HUDEP-2 (cell line): Measurements from ENCODE around the gene EDN2.

ENCODE experiments used
- DNase-seq, 76 experiments: peaks; one replicate each; lab custom pipeline; 2025; ENCODE audit not compliant: unreplicated experiment in 76 of 76; lab: John Stamatoyannopoulos, UW

EDN2 gene

GRCh38 chr1:41500378-41500777 is 15.9 kb upstream of the EDN2 start:
- DNase-seq = no peak

- no peak for DNase-seq
Observed at GRCh38 chr1:41499591-41499990, 15.1 kb upstream of the EDN2 start.

GRCh38 chr1:41498804-41499203 is 14.3 kb upstream of the EDN2 start:
- no peak for DNase-seq

GRCh38 chr1:41498391-41498790 is 13.9 kb upstream of the EDN2 start:
- DNase-seq = no peak

GRCh38 chr1:41497461-41498030 is 13.1 kb upstream of the EDN2 start:
- DNase-seq = no peak

GRCh38 chr1:41497056-41497440 is 12.6 kb upstream of the EDN2 start:
- no peak for DNase-seq

DNA sequence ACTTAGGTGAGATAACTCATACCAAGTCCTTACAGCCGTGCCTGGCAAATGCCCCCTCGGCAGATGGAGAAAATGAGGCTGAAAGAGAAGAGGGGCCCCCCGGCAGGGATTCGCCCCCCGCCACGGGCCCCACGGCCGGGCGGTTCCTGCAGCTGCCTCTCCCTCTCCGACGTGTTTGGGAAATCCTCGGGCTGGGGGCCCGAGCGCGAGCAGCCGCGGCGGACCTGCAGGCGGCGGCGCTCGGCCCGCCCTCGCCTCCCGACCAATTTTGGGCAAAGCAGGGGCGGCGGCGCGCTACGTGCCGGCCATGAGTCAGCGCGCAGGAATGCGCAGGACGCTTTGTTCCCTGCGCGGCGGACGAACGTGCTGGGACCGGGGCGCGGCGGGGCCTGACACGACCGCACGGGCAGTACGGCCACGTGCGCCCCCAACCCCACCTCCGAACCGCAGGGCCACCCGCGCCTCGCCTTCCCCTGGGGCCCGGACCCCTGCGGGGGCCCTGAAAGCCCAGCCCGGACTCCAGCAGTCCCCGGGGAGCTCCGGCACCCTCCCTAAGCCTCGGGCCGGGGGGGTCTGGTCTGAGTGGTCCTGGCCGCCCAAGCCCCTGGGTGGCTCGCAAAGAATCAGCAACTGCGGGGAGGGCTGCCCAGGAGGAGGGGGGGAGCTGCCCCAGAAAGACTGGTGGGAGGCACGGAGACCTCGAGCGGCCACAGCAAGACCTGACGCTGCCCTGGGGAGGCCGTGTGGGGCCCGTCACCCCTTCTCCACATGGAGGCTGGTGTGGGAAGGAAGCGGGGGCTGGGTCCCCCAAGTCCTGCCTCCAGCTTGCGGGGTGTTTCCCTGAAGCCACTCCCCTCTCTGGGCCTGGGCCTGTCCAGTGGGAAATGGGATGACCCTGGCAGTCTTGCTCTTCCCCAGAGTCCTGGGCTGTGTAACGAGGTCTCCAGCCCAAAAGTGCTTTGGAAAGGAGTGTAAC is 11.9 kb upstream of the EDN2 start:
- DNase-seq = peak in 41 of 76 experiments; percentile 10 to 65 (median 29)

DNA sequence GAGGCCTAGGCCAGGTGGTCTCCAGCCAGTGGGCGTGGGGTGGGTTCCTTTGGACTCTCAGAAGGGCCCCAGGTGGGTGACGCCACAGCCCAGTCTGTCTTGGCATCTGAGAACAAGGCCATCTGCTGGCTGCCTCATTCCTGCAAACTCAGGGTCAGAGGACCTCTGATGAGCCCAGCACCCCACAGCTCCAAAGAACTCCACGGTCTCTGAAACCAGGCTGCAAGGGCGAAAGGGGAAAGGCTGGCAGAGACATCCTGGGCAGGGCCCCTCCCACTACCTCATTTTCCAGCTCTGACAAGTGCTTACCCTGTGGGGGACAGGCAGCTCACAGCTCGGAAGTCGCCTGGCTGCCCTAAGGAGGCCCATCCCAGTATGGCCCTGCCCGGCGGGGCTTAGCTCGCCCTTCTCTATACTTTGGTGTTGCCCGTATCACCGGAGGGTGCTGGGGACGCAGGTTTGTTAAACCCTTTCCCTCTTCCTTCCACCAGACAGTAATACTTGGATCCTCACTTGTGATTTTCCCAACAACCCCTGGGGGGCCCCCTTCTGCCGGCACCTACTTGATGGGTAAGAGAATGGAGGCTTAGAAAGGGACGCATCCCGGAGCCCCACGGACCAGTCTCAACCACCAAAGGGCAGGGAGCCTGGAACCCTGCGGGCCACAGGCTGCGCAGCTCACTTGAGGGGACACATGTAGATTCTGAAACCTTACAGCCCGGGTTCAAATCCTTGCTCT is 10.9 kb upstream of the EDN2 start:
- peak in 2 of 76 experiments; percentile 20 to 25 for DNase-seq

DNA sequence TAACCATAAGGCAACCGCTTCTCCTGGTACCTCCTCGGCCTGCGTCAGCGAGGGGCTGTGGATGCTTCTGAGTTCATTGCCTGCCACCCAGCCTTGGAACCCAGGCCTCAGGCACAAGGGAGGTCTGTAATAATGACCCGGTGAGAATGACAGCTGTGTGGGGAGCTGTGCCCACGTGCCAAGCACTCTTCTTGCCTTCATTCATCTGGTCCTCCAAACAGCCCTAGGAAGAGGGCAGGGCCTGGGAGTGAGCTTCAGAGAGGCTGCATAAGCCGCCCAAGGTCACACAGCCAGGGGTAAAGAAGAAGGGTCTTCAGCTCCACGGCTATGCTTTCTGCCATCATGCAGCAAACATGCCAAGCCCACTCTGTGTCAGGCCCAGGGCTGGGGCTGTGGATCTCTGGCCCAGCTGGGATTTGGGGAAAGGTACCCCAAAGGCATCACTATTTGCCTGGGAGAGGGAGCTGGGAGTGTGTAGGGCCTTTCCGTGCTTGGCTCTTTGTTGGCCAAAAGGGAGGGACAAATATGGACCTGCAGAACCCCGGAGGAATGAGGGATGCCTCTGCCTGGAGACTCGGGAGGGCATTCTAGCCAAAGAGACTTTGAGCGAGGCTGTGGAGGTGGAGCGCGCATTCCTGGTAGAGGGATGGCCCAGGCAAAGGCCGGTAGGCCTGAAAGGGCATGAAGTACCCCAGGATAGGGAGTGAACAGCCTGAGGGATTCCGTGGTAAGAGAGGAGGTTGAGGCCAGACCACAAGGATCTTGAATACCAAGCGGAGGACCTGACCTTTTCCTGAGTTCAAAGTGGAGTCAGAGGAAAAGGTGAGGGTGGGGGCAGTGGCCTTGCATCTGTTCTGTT is 10.1 kb upstream of the EDN2 start:
- DNase-seq = no peak

DNA sequence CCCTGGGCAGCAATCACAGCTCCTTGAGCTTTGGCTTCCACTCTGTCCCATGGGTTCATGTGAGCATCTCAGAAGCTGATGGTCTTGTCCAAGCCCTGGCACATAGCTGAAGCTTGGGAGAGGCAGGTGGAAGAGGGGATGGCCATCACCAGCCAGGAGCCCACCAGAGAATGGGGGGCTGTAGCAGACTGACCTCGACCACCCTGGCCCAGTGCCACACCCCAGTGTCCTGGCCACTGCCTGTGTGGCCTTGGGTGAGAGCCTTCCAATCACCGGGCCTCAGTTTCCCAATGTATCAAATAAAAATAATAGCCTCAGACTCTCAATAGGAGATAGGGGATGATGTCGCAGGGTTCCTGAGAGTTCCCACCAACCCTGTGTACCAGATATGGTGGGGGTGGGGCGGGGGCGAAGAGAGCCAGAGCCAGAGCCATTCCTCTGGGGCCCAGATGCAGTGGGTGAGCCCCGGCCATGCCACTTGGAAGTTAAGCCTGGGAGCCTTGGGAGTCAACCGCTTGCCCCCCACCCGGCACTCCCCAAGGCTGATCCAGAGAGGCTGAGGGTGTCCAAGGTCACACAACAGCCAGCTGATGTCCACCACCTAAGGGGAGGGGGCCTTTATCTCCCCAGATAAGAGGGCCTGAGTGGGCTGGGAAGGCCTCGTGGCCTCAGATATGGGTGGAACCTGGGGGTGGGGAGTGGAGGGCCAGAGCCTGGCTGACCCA is 9.3 kb upstream of the EDN2 start:
- DNase-seq = no peak

DNA sequence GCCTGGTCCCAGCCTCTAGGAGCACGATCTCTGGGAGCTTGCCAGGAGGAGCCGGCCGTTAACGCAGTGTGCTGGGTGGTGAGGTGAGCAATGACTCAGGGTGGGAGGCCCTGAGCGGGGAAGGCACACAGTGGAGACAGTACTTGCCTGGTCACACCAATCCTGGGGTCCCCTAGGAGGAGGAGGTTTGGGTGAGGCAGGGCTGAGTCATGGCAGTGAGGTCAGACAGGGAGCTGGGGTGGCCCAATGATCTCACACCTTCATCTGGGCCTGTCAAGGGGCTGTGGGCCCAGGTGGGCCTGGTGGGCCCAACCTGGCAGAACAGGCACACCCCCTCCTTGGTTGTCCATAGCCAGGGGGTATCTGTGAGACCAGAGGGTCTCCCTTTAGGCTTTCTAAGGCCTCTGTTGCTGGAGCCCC is 8.6 kb upstream of the EDN2 start:
- DNase-seq = peak in 28 of 76 experiments; percentile 5 to 78 (median 44)

- DNase-seq = peak in 29 of 76 experiments; percentile 4 to 59 (median 25)
Observed at GRCh38 chr1:41492341-41492848, 7.9 kb upstream of the EDN2 start.

GRCh38 chr1:41490911-41491310 is 6.4 kb upstream of the EDN2 start:
- DNase-seq = no peak

DNA sequence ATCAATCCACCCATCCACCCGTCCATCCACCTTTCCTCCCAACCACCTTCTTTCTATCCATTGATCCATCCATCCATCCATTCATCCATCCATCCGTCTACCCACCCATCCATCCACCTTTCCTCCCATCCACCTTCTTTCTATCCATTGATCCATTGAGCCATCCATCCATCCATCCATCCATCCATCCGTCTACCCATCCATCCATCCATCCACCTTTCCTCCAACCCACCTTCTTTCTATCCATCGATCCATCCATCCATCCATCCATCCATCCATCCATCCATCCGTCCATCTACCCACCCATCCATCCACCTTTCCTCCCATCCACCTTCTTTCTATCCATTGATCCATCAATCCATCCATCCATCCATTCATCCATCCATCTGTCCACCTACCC is 5.1 kb upstream of the EDN2 start:
- DNase-seq = no peak

GRCh38 chr1:41488040-41488951 is 3.8 kb upstream of the EDN2 start:
- DNase-seq = no peak

DNA sequence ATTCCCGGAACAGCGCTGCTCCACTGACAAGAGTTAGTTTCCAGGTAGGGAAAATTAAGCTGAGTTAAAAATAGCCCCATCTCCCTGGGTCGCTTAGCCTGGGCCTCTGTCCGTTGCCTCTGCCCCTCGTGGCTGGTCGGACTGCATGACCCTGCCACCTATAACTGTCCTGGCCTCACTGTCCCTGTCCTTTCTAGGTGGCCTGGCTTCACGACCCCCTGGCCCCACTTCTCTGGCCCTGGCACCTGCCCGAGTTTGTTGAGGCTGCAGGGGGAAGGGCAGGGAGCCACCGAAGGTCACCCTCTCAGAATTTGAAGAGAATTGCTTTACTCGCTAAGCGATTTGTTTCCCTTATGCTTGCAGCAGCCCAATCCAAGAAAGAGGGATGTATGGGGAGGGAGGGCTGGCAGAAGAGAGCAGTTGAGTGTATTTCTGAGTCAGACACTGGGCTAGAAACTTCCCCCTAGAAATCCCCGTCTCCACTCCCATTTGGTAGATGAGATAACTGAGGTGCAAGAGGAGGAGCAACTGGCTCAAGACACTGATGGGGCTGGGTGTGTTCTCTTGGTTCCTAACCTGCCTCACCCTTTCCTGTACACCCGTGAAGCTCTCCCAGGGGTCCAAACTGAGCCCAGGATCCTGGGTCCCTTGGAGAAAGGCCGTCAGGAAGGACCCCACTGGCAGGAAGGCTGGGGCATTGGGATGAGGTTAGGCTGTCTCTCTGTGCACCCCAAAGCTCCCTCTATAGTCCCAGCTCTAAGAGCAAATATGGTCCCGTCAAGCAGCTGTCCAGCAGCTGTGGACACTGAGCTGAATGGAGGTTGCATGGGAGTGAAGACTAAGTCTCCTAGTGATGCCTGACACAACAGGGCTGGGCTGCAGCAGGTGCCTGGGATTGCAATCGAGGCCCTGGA is 2.9 kb upstream of the EDN2 start:
- DNase-seq = peak in 3 of 76 experiments; percentile 15 to 28 (median 16)

DNA sequence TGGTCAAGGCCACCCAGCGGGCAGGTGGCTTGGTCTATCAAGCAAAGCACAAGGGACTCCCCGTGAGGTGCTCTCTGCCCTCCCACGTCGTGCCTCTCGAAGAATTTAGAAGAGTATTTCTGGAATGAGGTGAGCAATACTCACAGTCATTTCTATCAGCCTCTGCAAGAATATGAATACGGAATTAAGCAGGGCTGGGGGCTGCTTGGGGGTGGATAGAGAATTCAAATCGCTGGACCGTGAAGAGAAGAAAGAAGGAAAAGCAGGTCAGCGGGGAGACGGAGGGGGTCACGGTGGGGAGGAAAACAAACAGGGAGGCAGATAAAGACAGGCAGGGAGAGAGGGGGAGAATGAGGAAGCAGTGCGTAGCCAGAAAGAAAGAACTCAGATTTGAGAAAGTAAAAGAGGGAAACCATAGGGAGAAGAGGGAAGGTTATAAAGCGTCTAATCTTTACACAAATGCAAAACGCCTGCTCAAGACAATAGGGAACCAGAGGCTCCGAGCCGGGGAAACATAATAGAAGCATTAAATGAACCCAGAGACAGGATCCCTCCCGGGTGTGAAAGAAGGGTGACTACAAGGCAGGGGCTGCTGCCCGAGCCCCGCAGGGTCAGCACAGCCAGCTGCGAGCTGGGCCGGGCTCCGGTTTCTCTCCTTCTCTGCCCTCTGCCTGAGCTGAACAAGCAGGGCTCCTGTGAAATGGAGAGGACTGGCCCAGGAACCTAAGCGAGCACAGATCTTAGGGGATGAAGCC is 2.1 kb upstream of the EDN2 start:
- DNase-seq = no peak
